ENCODE data around the gene TF. TPM values are rescaled to one million over a fixed set of nuclear protein-coding genes. Genes with fewer than 3 reads are reported as not detected.
"Not testable (repeated sequence)": the region's sequence is repeated elsewhere in the genome, so short reads cannot be mapped to it uniquely, and the experiment has no call there.

The TF gene
- total and polyA plus RNA-seq, 10 donors, result 1.7 to 81.8 (median 3.9) TPM

DNA sequence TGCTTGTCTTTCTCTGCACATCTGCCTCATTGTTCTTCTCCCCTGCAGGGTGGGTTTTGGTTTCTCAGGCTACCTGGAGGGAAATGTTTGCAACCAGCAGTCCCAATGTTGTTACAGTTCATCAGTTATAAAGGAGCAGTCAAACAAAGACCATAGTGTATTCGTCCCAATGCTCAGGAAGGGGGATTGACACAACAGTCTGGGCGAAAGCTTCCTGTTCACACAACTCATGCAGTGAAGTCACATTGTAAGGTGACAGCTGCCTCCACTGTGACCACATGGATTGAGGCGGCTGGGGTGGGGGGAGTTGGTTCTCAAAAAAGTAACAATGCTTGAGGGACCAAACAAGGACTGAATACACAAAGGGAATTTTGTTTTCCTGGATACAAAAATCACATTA lies 28.8 kb upstream of the TF start:
- TF ChIP-seq, protein P1, sequence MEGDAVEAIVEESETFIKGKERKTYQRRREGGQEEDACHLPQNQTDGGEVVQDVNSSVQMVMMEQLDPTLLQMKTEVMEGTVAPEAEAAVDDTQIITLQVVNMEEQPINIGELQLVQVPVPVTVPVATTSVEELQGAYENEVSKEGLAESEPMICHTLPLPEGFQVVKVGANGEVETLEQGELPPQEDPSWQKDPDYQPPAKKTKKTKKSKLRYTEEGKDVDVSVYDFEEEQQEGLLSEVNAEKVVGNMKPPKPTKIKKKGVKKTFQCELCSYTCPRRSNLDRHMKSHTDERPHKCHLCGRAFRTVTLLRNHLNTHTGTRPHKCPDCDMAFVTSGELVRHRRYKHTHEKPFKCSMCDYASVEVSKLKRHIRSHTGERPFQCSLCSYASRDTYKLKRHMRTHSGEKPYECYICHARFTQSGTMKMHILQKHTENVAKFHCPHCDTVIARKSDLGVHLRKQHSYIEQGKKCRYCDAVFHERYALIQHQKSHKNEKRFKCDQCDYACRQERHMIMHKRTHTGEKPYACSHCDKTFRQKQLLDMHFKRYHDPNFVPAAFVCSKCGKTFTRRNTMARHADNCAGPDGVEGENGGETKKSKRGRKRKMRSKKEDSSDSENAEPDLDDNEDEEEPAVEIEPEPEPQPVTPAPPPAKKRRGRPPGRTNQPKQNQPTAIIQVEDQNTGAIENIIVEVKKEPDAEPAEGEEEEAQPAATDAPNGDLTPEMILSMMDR (IDR thresholded peaks at IDR 0.05 in 8 of 11, conservative IDR thresholded peaks at IDR 0.05 in 3 of 11), result no peak
- TF ChIP-seq POLR2AphosphoS5 (IDR thresholded peaks at IDR 0.05), result no peak
- no peak for TF ChIP-seq POLR2A (IDR thresholded peaks at IDR 0.05)
- Histone ChIP-seq H3K27me3 (replicated peaks in 1 of 7) (no peaks in the 10 kb centered on the region), H3K9me3 (peaks cover 4 to 28% (median 12%) of the 10 kb centered on the region in 8 donors), H3K4me3 (no peak overlapping the region), H3K27ac (no peak overlapping the region), H3K36me3 (no peaks in the 10 kb centered on the region), H3K4me1 (no peaks in the 10 kb centered on the region)
- WGBS, 5 donors, result 31 to 55% (median 51%) methylated on average over 3 of the region's 3 CpGs
- intact Hi-C loops (cut with DNase I; ENCODE audit: low total_unique reads), result no loop called here
- no peak for DNase-seq

DNA sequence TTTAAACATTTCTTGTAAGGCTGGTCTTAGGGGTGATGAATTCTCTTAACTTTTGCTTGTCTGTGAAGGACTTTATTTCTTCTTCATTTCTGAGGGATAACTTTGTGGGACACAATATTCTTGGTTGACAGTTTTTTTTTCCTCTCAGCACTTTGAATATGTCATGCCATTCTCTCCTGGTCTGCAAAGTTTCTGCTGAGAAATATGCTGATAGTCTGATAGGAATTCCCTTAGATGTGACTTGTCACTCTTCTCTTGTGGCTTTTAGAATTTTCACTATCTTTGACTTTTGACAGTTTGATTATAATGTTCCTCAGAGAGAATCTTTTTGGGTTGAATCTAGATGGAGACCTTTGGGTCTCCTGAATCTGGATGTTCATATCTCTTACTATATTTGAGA lies 23.3 kb upstream of the TF start:
- DNase-seq, result no peak
- Histone ChIP-seq H3K27ac (no peak overlapping the region), H3K9me3 (peaks cover 14 to 45% (median 27%) of the 10 kb centered on the region in 8 donors), H3K27me3 (replicated peaks in 1 of 7) (no peaks in the 10 kb centered on the region), H3K36me3 (no peaks in the 10 kb centered on the region), H3K4me3 (no peak overlapping the region), H3K4me1 (no peaks in the 10 kb centered on the region)
- intact Hi-C loops (cut with DNase I; ENCODE audit: low total_unique reads), result no loop called here
- TF ChIP-seq, protein P1 (IDR thresholded peaks at IDR 0.05 in 8 of 11, conservative IDR thresholded peaks at IDR 0.05 in 3 of 11), result no peak
- no peak for TF ChIP-seq POLR2AphosphoS5 (IDR thresholded peaks at IDR 0.05)
- no peak for TF ChIP-seq POLR2A (IDR thresholded peaks at IDR 0.05)

DNA sequence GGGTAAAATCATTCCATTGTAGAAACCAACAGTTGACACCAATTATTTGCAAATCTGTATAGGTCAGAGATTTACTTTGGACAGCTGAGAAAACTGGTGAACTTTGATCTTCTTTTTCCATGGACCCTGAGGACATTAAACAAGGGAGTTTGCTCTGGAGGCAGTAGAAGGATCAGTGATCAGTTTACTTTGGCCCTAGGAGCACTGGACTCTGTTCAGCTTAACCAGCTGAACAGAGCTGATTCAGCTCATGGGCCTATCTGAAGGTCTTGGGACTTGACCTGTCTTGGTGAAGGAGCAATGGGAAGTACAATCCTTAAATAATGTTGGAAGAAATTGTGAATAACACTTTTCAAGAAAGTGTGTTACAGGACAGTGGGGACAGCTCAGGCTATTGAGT lies 15.2 kb upstream of the TF start:
- no peak overlapping the region for H3K4me3 ChIP-seq
- no peak overlapping the region for H3K27ac ChIP-seq
- H3K9me3 ChIP-seq, result peaks cover 0 to 6% (median 0%) of the 10 kb centered on the region in 8 donors
- H3K4me1 ChIP-seq, result no peaks in the 10 kb centered on the region
- intact Hi-C loops (cut with DNase I; ENCODE audit: low total_unique reads), result no loop called here
- H3K36me3 ChIP-seq, result no peaks in the 10 kb centered on the region
- peaks cover 0 to 15% (median 0%) of the 10 kb centered on the region in 7 donors for H3K27me3 ChIP-seq (replicated peaks in 1 of 7)
- TF ChIP-seq POLR2A (IDR thresholded peaks at IDR 0.05) (no peak), POLR2AphosphoS5 (IDR thresholded peaks at IDR 0.05) (no peak)
- TF ChIP-seq, protein P1 (IDR thresholded peaks at IDR 0.05 in 8 of 11, conservative IDR thresholded peaks at IDR 0.05 in 3 of 11), result no peak
- DNase-seq, result no peak

DNA sequence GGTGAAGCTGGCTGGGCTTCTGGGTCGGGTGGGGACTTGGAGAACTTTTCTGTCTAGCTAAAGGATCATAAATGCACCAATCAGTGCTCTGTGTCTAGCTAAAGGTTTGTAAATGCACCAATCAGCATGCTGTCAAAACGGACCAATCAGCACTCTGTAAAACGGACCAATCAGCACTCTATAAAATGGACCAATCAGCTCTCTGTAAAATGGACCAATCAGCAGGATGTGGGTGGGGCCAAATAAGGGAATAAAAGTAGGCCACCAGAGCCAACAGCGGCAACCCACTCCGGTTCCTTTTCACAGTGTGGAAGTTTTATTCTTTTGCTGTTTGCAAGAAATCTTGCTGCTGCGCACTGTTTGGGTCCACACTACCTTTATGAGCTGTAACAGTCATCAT lies 14.0 kb upstream of the TF start:
- DNase-seq; H3K4me3 ChIP-seq; H3K4me1 ChIP-seq; H3K9me3 ChIP-seq; H3K27ac ChIP-seq; H3K36me3 ChIP-seq; intact Hi-C loops (cut with DNase I; ENCODE audit: low total_unique reads): not testable (repeated sequence)
- WGBS, 5 donors, result 75 to 91% (median 82%) methylated on average over 6 of the region's 6 CpGs
- H3K27me3 ChIP-seq (replicated peaks in 1 of 7), result peaks cover 0 to 15% (median 0%) of the 10 kb centered on the region in 7 donors

GRCh38 chr3:133733226-133733625 lies 13.0 kb upstream of the TF start:
- DNase-seq, result no peak
- Histone ChIP-seq H3K4me1 (no peaks in the 10 kb centered on the region), H3K27me3 (replicated peaks in 1 of 7) (peaks cover 0 to 15% (median 0%) of the 10 kb centered on the region in 7 donors), H3K36me3 (no peaks in the 10 kb centered on the region), H3K9me3 (peaks cover 0 to 9% (median 0%) of the 10 kb centered on the region in 8 donors), H3K27ac (no peak overlapping the region), H3K4me3 (no peak overlapping the region)
- 80 to 93% (median 85%) methylated on average over 4 of the region's 4 CpGs for WGBS, 5 donors
- TF ChIP-seq, protein P1 (IDR thresholded peaks at IDR 0.05 in 8 of 11, conservative IDR thresholded peaks at IDR 0.05 in 3 of 11), result no peak
- no peak for TF ChIP-seq POLR2A (IDR thresholded peaks at IDR 0.05)
- TF ChIP-seq POLR2AphosphoS5 (IDR thresholded peaks at IDR 0.05), result no peak
- intact Hi-C loops (cut with DNase I; ENCODE audit: low total_unique reads), result no loop called here
